HG03159 (cell line): ENCODE data around the gene INVS.
"Not testable (repeated sequence)": the region's sequence is repeated elsewhere in the genome, so short reads cannot be mapped to it uniquely, and the experiment has no call there.

ENCODE experiments used
- ATAC-seq: cut with Tn5 transposase; IDR thresholded peaks from one replicate; pipeline ENCODE4 v1.9.1; 2021; ENCODE audit warnings: mild to moderate bottlenecking, moderate library complexity; ENCODE audit not compliant: unreplicated experiment

The INVS gene

GRCh38 chr9:100236986-100237385 is 137.9 kb downstream of the INVS start:
- not testable (repeated sequence) for ATAC-seq

- ATAC-seq: no peak
These were observed 141.5 kb downstream of the INVS start for GRCh38 chr9:100240512-100240911.

- no peak for ATAC-seq
These were observed 168.2 kb downstream of the INVS start for GRCh38 chr9:100267211-100267610.

GRCh38 chr9:100268271-100268670 is 169.2 kb downstream of the INVS start:
- no peak for ATAC-seq

GRCh38 chr9:100269656-100270055 is 170.6 kb downstream of the INVS start:
- no peak for ATAC-seq

- ATAC-seq: no peak
These were observed 178.3 kb downstream of the INVS start for GRCh38 chr9:100277166-100277979.

GRCh38 chr9:100281066-100281465 is 182.0 kb downstream of the INVS start:
- no peak for ATAC-seq

GRCh38 chr9:100281676-100282387 is 182.8 kb downstream of the INVS start:
- ATAC-seq: no peak

- ATAC-seq: no peak
These were observed 183.3 kb downstream of the INVS start for GRCh38 chr9:100282388-100282719.

GRCh38 chr9:100284247-100284646 is 185.2 kb downstream of the INVS start:
- no peak for ATAC-seq

- ATAC-seq: no peak
These were observed 186.0 kb downstream of the INVS start for GRCh38 chr9:100285080-100285479.

- ATAC-seq: no peak
These were observed 186.6 kb downstream of the INVS start for GRCh38 chr9:100285601-100286000.

- no peak for ATAC-seq
These were observed 187.2 kb downstream of the INVS start for GRCh38 chr9:100286257-100286656.

GRCh38 chr9:100287186-100287585 is 188.1 kb downstream of the INVS start:
- no peak for ATAC-seq

- no peak for ATAC-seq
These were observed 191.7 kb downstream of the INVS start for GRCh38 chr9:100290714-100291113.

GRCh38 chr9:100292414-100292813 is 193.4 kb downstream of the INVS start:
- no peak for ATAC-seq

- ATAC-seq: no peak
These were observed 195.3 kb downstream of the INVS start for GRCh38 chr9:100294341-100294740.

- no peak for ATAC-seq
These were observed 195.8 kb downstream of the INVS start for GRCh38 chr9:100294806-100295205.

- ATAC-seq: no peak
These were observed 196.2 kb downstream of the INVS start for GRCh38 chr9:100295240-100295639.

- no peak for ATAC-seq
These were observed 197.4 kb downstream of the INVS start for GRCh38 chr9:100296407-100296806.

- ATAC-seq: no peak
These were observed 199.3 kb downstream of the INVS start for GRCh38 chr9:100298378-100298777.

- no peak for ATAC-seq
These were observed 204.7 kb downstream of the INVS start for GRCh38 chr9:100303747-100304146.
